Fibroblast of lung (primary cell): ENCODE results near the gene CHD5.

Source experiments
- CTCF ChIP-seq, 2 donors: IDR thresholded peaks in 1 of 2; conservative IDR thresholded peaks in 1 of 2; 1 replicate in 1 of 2; 2 replicates in 1 of 2; pipeline ENCODE4 v1.5.1; 2011 to 2012; ENCODE audit warnings: low read length in 2 of 2, control low read depth in 1 of 2, inconsistent platforms in 1 of 2, low read depth in 1 of 2, mild to moderate bottlenecking in 1 of 2
- EZH2 ChIP-seq: IDR thresholded peaks from 2 replicates; pipeline ENCODE4 v1.5.1; 2012; ENCODE audit warnings: low read length, control low read depth, mild to moderate bottlenecking; ENCODE audit errors: missing control alignments

DNA sequence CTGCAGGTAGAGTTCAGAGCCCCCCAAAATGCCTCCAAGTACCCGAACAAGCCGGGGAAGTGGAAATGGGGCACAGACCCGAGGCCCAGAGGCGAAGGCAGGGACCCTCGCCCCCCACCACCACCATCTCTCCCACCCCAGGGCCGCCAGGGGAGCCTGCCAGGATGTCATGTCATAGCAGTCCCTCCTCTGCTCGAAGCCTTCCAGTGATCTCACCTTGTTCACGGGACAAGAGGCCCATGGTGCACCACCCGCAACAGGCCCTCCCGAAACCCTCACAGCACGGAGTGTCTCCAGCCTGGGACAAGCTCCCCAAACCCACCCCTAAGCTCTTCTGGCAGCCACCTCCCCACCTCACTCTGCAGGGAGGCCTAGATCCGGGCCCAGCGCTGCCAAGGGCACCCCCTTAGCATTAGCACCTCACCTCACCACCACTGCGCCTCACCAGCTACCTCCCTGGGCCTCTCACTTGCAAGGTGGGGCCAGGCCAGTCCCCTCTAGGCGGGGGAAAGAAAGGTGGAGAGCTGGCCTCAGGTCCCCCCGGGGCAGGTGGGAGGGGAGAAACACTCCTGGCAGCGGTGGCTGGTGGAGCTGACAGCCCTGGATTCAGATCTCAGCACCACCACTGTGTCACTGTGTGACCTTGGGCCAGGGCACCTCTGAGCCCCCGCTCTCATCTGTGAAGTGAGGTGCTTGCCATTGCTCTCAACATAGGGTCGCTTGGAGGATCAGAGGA lies 13.3 kb downstream of the CHD5 start:
- TF ChIP-seq CTCF (conservative IDR thresholded peaks at IDR 0.05 in 1 of 2, IDR thresholded peaks at IDR 0.05 in 1 of 2; ENCODE audit: low read depth in 1 of 2, low read length in 2 of 2) (no peak), EZH2 (no peak)
